ENCODE results near the gene RPS25.
A peak's percentile ranks its signal among the peaks of the same experiment; 100 is the strongest.

Gene RPS25

GRCh38 chr11:119030029-119030328 lies 11.8 kb upstream of the RPS25 start:
- TF ChIP-seq, protein P1, sequence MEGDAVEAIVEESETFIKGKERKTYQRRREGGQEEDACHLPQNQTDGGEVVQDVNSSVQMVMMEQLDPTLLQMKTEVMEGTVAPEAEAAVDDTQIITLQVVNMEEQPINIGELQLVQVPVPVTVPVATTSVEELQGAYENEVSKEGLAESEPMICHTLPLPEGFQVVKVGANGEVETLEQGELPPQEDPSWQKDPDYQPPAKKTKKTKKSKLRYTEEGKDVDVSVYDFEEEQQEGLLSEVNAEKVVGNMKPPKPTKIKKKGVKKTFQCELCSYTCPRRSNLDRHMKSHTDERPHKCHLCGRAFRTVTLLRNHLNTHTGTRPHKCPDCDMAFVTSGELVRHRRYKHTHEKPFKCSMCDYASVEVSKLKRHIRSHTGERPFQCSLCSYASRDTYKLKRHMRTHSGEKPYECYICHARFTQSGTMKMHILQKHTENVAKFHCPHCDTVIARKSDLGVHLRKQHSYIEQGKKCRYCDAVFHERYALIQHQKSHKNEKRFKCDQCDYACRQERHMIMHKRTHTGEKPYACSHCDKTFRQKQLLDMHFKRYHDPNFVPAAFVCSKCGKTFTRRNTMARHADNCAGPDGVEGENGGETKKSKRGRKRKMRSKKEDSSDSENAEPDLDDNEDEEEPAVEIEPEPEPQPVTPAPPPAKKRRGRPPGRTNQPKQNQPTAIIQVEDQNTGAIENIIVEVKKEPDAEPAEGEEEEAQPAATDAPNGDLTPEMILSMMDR (IDR thresholded peaks at IDR 0.05; ENCODE audit: low read depth, low read length, missing control alignments), result no peak
- H3K4me3 ChIP-seq (ENCODE audit: low read depth, low read length), result peak overlapping the region; percentile 85
- in situ Hi-C loops (cut with HindIII; ENCODE audit: low sequenced_read_pairs), result no loop called here
- DNase-seq (ENCODE audit: low read depth), result no peak

- in situ Hi-C loops (cut with HindIII; ENCODE audit: low sequenced_read_pairs), result no loop called here
- DNase-seq (ENCODE audit: low read depth), result no peak
- TF ChIP-seq, protein P1 (IDR thresholded peaks at IDR 0.05; ENCODE audit: low read depth, low read length, missing control alignments), result no peak
- peak overlapping the region; percentile 85 for H3K4me3 ChIP-seq (ENCODE audit: low read depth, low read length)
Observed at GRCh38 chr11:119029340-119030028, 11.3 kb upstream of the RPS25 start.

GRCh38 chr11:119029069-119029339 lies 10.9 kb upstream of the RPS25 start:
- H3K4me3 ChIP-seq (ENCODE audit: low read depth, low read length), result no peak overlapping the region
- TF ChIP-seq, protein P1 (IDR thresholded peaks at IDR 0.05; ENCODE audit: low read depth, low read length, missing control alignments), result no peak
- in situ Hi-C loops (cut with HindIII; ENCODE audit: low sequenced_read_pairs), result no loop called here

GRCh38 chr11:119028346-119029068 lies 10.4 kb upstream of the RPS25 start:
- no peak for DNase-seq (ENCODE audit: low read depth)
- TF ChIP-seq, protein P1 (IDR thresholded peaks at IDR 0.05; ENCODE audit: low read depth, low read length, missing control alignments), result no peak
- in situ Hi-C loops (cut with HindIII; ENCODE audit: low sequenced_read_pairs), result no loop called here
- no peak overlapping the region for H3K4me3 ChIP-seq (ENCODE audit: low read depth, low read length)

More at GRCh38 chr11:119029069-119029339, 10.9 kb upstream of the RPS25 start:
- no peak for DNase-seq (ENCODE audit: low read depth)

DNA sequence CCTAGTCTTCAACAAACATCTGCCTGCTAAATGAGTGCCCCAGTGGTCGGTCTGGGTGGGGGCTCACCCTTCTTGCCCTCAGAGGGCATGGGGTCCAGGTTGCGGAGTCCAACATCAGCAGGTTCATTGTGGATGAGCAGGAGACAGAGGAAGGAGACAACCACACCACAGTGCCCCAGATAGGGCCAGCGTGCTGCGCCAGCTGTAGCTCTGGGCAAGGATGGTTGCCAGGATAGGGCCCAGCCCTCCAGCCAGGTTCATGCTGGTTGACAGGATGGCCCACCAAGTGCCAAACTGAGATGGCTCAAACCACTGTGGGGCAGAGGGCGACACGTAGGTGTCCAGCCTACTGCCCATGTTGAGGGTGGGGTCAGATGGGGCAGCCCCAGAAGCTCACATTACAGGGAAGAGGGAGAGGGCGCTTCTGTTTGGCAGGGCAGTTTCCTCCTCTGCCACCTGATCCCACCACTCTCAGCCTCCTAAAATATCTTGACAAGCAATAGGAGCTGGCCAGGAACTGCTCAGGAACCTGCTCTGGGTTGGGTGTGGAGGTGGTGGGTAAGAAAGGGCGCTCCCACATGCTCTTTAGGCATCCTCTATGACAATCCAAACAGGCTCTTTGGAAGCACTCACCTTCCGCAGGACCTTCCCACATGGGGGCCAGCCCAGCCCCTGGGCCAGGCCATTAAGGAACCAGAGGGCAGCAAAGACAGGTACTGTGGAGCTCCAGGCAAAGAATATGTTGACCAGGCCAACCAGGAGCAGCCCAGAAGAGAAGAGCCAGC lies 9.6 kb upstream of the RPS25 start:
- in situ Hi-C loops (cut with HindIII; ENCODE audit: low sequenced_read_pairs), result no loop called here
- H3K4me3 ChIP-seq (ENCODE audit: low read depth, low read length), result no peak overlapping the region
- TF ChIP-seq, protein P1 (IDR thresholded peaks at IDR 0.05; ENCODE audit: low read depth, low read length, missing control alignments), result no peak
- no peak for DNase-seq (ENCODE audit: low read depth)

GRCh38 chr11:119026970-119027369 lies 8.8 kb upstream of the RPS25 start:
- DNase-seq (ENCODE audit: low read depth), result no peak
- no peak overlapping the region for H3K4me3 ChIP-seq (ENCODE audit: low read depth, low read length)
- in situ Hi-C loops (cut with HindIII; ENCODE audit: low sequenced_read_pairs), result no loop called here
- TF ChIP-seq, protein P1 (IDR thresholded peaks at IDR 0.05; ENCODE audit: low read depth, low read length, missing control alignments), result no peak
